Hepatocyte (in vitro differentiated cells): ENCODE data around the gene ADNP2.

ENCODE experiments used
- EZH2 ChIP-seq: fragments of 200-600 bp; sonication (generic); IDR thresholded peaks from 2 replicates; pipeline ENCODE4 v1.6.1; 2016; ENCODE audit warnings: antibody characterized with exemption, mild to moderate bottlenecking, borderline replicate concordance
- TF ChIP-seq, protein P1 (sequence below): fragments of 200-600 bp; sonication (generic); IDR thresholded peaks from 2 replicates; pipeline ENCODE4 v1.5.1; 2016; ENCODE audit warnings: antibody characterized with exemption, mild to moderate bottlenecking; ENCODE audit not compliant: poor library complexity

DNA sequence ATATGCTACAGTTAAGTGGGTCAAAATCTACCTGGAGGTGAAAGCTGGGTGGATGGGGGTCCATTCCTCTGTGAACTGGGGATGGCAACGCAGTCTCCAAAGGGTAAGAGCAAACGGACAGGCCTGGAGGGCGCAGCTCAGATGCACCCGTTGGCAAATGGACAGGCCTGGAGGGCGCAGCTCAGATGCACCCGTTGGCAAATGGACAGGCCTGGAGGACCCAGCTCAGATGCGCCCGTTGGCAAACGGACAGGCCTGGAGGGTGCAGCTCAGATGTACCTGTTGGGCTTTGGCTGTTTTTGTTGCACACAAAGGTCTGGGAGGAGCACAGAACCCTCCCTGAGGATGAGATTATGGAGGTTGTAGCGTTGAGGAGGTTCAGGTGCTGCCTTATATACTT lies 41.2 kb upstream of the ADNP2 start:
- TF ChIP-seq, protein P1, sequence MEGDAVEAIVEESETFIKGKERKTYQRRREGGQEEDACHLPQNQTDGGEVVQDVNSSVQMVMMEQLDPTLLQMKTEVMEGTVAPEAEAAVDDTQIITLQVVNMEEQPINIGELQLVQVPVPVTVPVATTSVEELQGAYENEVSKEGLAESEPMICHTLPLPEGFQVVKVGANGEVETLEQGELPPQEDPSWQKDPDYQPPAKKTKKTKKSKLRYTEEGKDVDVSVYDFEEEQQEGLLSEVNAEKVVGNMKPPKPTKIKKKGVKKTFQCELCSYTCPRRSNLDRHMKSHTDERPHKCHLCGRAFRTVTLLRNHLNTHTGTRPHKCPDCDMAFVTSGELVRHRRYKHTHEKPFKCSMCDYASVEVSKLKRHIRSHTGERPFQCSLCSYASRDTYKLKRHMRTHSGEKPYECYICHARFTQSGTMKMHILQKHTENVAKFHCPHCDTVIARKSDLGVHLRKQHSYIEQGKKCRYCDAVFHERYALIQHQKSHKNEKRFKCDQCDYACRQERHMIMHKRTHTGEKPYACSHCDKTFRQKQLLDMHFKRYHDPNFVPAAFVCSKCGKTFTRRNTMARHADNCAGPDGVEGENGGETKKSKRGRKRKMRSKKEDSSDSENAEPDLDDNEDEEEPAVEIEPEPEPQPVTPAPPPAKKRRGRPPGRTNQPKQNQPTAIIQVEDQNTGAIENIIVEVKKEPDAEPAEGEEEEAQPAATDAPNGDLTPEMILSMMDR = no peak
- TF ChIP-seq EZH2 = no peak
